Measurements from ENCODE around the gene NDUFB6. TPM values are rescaled to one million over a fixed set of nuclear protein-coding genes. Genes with fewer than 3 reads are reported as not detected.

The NDUFB6 gene
- polyA plus RNA-seq, 1 donor from 2014 or later, result 148 TPM

DNA sequence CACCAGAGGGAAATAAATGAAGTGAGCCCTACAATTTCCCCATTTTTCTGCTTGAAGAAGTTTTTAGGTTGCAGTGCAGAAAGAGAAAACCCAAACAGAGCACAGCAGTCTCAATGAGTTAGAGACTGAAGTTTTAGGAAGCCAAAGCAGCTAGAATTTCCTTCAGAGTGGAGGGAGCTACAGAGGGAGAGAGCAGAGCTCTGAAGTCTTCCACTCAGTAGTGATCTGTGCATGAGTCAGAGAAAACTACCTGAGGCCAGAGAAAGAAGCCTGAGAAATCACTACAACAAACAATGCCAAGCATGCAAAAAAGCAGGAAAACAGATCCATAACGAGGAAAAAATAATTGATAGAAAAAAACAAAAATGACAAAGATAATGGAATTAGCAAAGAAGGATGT is 17.9 kb upstream of the NDUFB6 start:
- Histone ChIP-seq H3K4me2 (ENCODE audit: low read length) (no peak overlapping the region), H4K20me1 (ENCODE audit: insufficient read depth) (no peaks in the 10 kb centered on the region), H3K79me2 (replicated peaks; ENCODE audit: insufficient read depth, low read length) (no peaks in the 10 kb centered on the region), H2AFZ (ENCODE audit: low read depth, low read length) (no peak overlapping the region), H3K27me3 (ENCODE audit: insufficient read depth, low read depth, low read length) (peaks cover 3% of the 10 kb centered on the region), H3F3A (ENCODE audit: insufficient read depth, low read length, poor library complexity, severe bottlenecking) (no peaks in the 10 kb centered on the region), H3K9me2 (ENCODE audit: insufficient read depth, low read length) (no peaks in the 10 kb centered on the region), H3K36me3 (ENCODE audit: insufficient read depth, low read length) (no peaks in the 10 kb centered on the region), H3K4me3 (ENCODE audit: low read length) (no peak overlapping the region), H3K27ac (ENCODE audit: low read length) (no peak overlapping the region), H3K9ac (ENCODE audit: low read length) (no peak overlapping the region), H3K9me3 (ENCODE audit: low read length) (no peaks in the 10 kb centered on the region)
- no peak for TF ChIP-seq RAD21 (conservative IDR thresholded peaks at IDR 0.05)
- no peak for TF ChIP-seq SMC3 (conservative IDR thresholded peaks at IDR 0.05; ENCODE audit: poor library complexity)
- no peak for TF ChIP-seq EZH2 (IDR thresholded peaks at IDR 0.05; ENCODE audit: borderline replicate concordance, insufficient read depth, low read length, poor library complexity, severe bottlenecking)
- no peak for TF ChIP-seq CTCF (IDR thresholded peaks at IDR 0.05; ENCODE audit: poor library complexity, severe bottlenecking)
- TF ChIP-seq POLR2AphosphoS5 (IDR thresholded peaks at IDR 0.05), result no peak
- TF ChIP-seq MXI1 (conservative IDR thresholded peaks at IDR 0.05; ENCODE audit: poor library complexity, severe bottlenecking), result no peak
- TF ChIP-seq, protein P1, sequence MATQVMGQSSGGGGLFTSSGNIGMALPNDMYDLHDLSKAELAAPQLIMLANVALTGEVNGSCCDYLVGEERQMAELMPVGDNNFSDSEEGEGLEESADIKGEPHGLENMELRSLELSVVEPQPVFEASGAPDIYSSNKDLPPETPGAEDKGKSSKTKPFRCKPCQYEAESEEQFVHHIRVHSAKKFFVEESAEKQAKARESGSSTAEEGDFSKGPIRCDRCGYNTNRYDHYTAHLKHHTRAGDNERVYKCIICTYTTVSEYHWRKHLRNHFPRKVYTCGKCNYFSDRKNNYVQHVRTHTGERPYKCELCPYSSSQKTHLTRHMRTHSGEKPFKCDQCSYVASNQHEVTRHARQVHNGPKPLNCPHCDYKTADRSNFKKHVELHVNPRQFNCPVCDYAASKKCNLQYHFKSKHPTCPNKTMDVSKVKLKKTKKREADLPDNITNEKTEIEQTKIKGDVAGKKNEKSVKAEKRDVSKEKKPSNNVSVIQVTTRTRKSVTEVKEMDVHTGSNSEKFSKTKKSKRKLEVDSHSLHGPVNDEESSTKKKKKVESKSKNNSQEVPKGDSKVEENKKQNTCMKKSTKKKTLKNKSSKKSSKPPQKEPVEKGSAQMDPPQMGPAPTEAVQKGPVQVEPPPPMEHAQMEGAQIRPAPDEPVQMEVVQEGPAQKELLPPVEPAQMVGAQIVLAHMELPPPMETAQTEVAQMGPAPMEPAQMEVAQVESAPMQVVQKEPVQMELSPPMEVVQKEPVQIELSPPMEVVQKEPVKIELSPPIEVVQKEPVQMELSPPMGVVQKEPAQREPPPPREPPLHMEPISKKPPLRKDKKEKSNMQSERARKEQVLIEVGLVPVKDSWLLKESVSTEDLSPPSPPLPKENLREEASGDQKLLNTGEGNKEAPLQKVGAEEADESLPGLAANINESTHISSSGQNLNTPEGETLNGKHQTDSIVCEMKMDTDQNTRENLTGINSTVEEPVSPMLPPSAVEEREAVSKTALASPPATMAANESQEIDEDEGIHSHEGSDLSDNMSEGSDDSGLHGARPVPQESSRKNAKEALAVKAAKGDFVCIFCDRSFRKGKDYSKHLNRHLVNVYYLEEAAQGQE (IDR thresholded peaks at IDR 0.05; ENCODE audit: borderline replicate concordance), result no peak
- no peak for TF ChIP-seq EP300 (conservative IDR thresholded peaks at IDR 0.05; ENCODE audit: poor library complexity, severe bottlenecking)
- TF ChIP-seq TAF1 (IDR thresholded peaks at IDR 0.05; ENCODE audit: low read depth), result no peak

- H3K4me2 ChIP-seq (ENCODE audit: low read length), result no peak overlapping the region
- no peaks in the 10 kb centered on the region for H4K20me1 ChIP-seq (ENCODE audit: insufficient read depth)
These were observed 17.5 kb upstream of the NDUFB6 start for GRCh38 chr9:32590476-32590875.

More at GRCh38 chr9:32590476-32590875, 17.5 kb upstream of the NDUFB6 start:
- Histone ChIP-seq H3F3A (ENCODE audit: insufficient read depth, low read length, poor library complexity, severe bottlenecking) (no peaks in the 10 kb centered on the region), H3K27ac (ENCODE audit: low read length) (no peak overlapping the region), H3K36me3 (ENCODE audit: insufficient read depth, low read length) (no peaks in the 10 kb centered on the region), H3K9me3 (ENCODE audit: low read length) (no peaks in the 10 kb centered on the region), H3K27me3 (ENCODE audit: insufficient read depth, low read depth, low read length) (peaks cover 3% of the 10 kb centered on the region), H3K9me2 (ENCODE audit: insufficient read depth, low read length) (no peaks in the 10 kb centered on the region), H3K79me2 (replicated peaks; ENCODE audit: insufficient read depth, low read length) (no peaks in the 10 kb centered on the region), H3K9ac (ENCODE audit: low read length) (no peak overlapping the region), H3K4me3 (ENCODE audit: low read length) (no peak overlapping the region), H2AFZ (ENCODE audit: low read depth, low read length) (no peak overlapping the region)
- TF ChIP-seq TAF1 (IDR thresholded peaks at IDR 0.05; ENCODE audit: low read depth), result no peak
- TF ChIP-seq POLR2AphosphoS5 (IDR thresholded peaks at IDR 0.05), result no peak
- no peak for TF ChIP-seq EZH2 (IDR thresholded peaks at IDR 0.05; ENCODE audit: borderline replicate concordance, insufficient read depth, low read length, poor library complexity, severe bottlenecking)
- TF ChIP-seq EP300 (conservative IDR thresholded peaks at IDR 0.05; ENCODE audit: poor library complexity, severe bottlenecking), result no peak
- TF ChIP-seq MXI1 (conservative IDR thresholded peaks at IDR 0.05; ENCODE audit: poor library complexity, severe bottlenecking), result no peak
- TF ChIP-seq CTCF (IDR thresholded peaks at IDR 0.05; ENCODE audit: poor library complexity, severe bottlenecking), result no peak
- TF ChIP-seq RAD21 (conservative IDR thresholded peaks at IDR 0.05), result no peak
- TF ChIP-seq SMC3 (conservative IDR thresholded peaks at IDR 0.05; ENCODE audit: poor library complexity), result no peak
- TF ChIP-seq, protein P1 (IDR thresholded peaks at IDR 0.05; ENCODE audit: borderline replicate concordance), result no peak
